IgD-negative memory B cell (primary cell): ENCODE results near the gene RAD54L2. TPM values are rescaled to one million over a fixed set of nuclear protein-coding genes. Genes with fewer than 3 reads are reported as not detected.
"Not testable (repeated sequence)": the region's sequence is repeated elsewhere in the genome, so short reads cannot be mapped to it uniquely, and the experiment has no call there.

Experiments used
- H3K27ac Mint-ChIP-seq, 3 donors: one replicate each; pipeline ENCODE4 v1.8.0; 2020 to 2022; ENCODE audit warnings: mild to moderate bottlenecking in 3 of 3, mixed read lengths in 3 of 3, moderate library complexity in 1 of 3
- H3K27me3 Mint-ChIP-seq: one replicate; pipeline ENCODE4 v1.8.0; 2021; ENCODE audit warnings: mixed read lengths
- H3K36me3 Mint-ChIP-seq: one replicate; pipeline ENCODE4 v1.8.0; 2020; ENCODE audit warnings: mild to moderate bottlenecking, mixed read lengths
- H3K4me1 Mint-ChIP-seq, 3 donors: one replicate each; pipeline ENCODE4 v1.8.0; 2020 to 2022; ENCODE audit warnings: mixed read lengths in 3 of 3, mild to moderate bottlenecking in 1 of 3
- H3K4me3 Mint-ChIP-seq, 4 donors: one replicate each; pipeline ENCODE4 v1.8.0; 2020 to 2022; ENCODE audit warnings: mild to moderate bottlenecking in 4 of 4, mixed read lengths in 4 of 4, moderate library complexity in 3 of 4
- H3K9me3 Mint-ChIP-seq, 3 donors: one replicate each; pipeline ENCODE4 v1.8.0; 2020 to 2021; ENCODE audit warnings: mixed read lengths in 3 of 3, mild to moderate bottlenecking in 1 of 3
- polyA plus RNA-seq: library from polyadenylated mRNA; unstranded; fragments of 300-500 nt; fragmentation: Illumina TruSeq; gene quantifications from one replicate; pipeline ENCODE4 v1.2.3, GENCODE V29; 2021

Gene RAD54L2
- polyA plus RNA-seq, 1 donor from 2014 or later: 15.0 TPM

DNA sequence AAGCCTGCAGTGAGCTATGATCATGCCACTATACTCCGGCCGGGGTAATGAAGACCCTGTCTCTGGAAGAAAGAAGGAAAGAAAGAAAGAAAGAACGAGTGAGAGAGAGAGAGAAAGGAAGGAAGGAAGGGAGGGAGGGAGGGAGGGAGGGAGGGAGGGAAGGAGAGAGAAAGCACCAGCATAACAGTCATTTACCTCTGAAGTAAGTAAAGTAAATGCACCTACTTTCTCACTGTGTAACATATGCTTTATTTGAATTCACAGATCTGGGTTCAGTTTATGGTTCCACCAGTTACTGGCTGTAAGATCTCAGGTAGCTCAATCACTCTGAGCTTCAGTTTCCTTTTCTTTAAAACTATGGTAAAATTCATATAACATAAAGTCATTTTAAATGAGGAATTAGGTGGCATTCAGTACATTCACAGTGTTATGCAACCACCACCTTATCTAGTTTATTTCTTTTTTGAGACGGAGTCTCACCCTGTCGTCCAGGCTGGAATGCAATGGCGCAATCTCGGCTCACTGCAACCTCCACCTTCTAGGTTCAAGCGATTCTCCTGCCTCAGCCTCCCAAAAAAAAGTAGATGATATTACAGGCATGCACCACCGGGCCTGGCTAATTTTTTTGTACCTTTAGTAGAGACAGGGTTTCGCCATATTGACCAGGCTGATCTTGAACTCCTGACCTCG lies 16.1 kb upstream of the RAD54L2 start:
- peaks cover 11 to 14% (median 13%) of the 10 kb centered on the region in 3 donors for H3K4me1 Mint-ChIP-seq
- peak overlapping the region in 2 of 4 donors; percentile 12 to 61 for H3K4me3 Mint-ChIP-seq
- H3K27me3 Mint-ChIP-seq: peaks cover 10% of the 10 kb centered on the region
- H3K36me3 Mint-ChIP-seq: peaks cover 3% of the 10 kb centered on the region
- H3K9me3 Mint-ChIP-seq: no peaks in the 10 kb centered on the region
- H3K27ac Mint-ChIP-seq: peak overlapping the region in 2 of 3 donors; percentile 3 to 10

DNA sequence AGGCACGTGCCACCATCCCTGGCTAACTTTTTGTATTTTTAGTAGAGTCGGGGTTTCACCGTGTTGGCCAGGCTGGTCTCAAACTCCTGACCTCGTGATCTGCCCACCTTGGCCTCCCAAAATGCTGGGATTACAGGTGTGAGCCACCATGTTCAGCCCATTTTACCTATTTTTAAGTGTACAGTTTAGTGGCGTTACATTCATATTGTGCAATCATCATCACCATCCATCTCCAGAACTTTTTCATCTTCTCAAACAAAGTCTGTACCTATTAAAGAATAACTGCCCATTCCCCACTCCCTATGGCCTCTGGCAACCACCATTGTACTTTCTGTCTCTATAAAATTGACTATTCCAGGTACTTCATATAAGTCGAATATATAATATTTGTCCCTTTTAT lies 13.6 kb upstream of the RAD54L2 start:
- not testable (repeated sequence) for H3K4me3 Mint-ChIP-seq, H3K9me3 Mint-ChIP-seq, H3K27me3 Mint-ChIP-seq, H3K27ac Mint-ChIP-seq, H3K36me3 Mint-ChIP-seq
- peaks cover 11 to 14% (median 13%) of the 10 kb centered on the region in 3 donors for H3K4me1 Mint-ChIP-seq

DNA sequence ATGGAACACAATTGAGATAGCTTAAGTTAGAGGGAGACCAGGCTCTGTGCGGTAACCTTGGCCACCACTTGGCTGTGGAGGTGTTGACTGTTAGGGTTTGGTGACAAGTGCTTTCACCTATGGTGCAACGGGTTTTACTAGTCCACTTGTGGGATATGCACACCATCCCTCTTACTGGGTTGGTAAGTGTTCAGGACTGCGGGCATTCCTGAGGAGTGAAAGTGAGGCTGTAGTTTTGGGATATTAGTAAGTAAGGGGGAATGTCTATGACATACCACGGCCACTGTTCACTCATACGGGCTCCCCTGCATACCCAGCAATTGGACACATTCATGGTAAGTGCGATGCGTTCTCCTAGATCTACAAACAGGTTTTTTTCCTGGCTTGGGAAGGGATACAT lies 8.0 kb upstream of the RAD54L2 start:
- Mint-ChIP-seq H3K27ac (no peak overlapping the region), H3K4me3 (no peak overlapping the region), H3K36me3 (peaks cover 1% of the 10 kb centered on the region), H3K27me3 (peaks cover 18% of the 10 kb centered on the region), H3K9me3 (peaks cover 0 to 1% (median 0%) of the 10 kb centered on the region in 3 donors), H3K4me1 (peaks cover 0 to 2% (median 0%) of the 10 kb centered on the region in 3 donors)

DNA sequence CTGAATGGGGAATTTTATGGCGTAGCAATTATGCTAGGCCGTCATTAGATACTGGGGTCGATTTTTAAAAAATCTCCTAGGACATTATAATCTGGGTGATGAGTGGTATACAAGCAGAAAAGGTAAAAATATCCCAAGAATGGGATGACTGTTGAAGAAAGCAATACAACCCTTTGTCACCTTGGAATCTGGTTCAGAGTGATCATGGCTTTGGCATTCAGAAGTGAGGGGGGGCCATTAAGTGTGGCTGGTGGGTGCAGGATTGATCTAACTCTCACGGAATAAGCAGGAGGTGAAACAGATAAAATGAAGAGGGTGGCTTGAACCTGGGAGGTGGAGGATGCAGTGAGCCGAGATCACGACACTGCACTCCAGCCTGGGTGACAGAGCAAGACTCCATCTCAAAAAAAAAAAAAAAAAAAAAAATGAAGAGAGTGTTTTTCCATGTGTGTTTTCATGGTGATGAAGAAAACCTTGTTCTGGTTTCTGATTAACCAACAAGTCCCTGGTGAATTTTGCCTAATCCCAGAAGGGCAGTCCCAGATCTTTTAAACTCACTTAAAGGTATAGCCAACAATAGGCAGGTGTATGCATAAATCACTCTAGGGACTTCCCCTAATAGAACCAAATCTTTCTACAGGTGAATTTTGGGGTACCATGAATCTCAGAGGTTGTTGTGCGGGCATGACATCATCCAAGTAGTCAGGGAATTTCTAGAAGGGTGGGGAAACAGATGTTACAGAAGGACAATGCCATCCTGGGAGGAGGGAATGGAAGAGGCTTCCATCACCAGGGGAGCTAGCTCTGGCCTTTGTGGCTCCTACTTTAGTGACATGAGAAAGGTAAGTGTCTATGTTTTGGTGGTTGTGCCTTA lies 3.1 kb upstream of the RAD54L2 start:
- Mint-ChIP-seq H3K9me3 (no peaks in the 10 kb centered on the region), H3K36me3 (peaks cover 2% of the 10 kb centered on the region), H3K27ac (no peak overlapping the region), H3K4me1 (peaks cover 14 to 23% (median 19%) of the 10 kb centered on the region in 3 donors), H3K27me3 (peaks cover 11% of the 10 kb centered on the region), H3K4me3 (peak overlapping the region in 1 of 4 donors; percentile 84)

DNA sequence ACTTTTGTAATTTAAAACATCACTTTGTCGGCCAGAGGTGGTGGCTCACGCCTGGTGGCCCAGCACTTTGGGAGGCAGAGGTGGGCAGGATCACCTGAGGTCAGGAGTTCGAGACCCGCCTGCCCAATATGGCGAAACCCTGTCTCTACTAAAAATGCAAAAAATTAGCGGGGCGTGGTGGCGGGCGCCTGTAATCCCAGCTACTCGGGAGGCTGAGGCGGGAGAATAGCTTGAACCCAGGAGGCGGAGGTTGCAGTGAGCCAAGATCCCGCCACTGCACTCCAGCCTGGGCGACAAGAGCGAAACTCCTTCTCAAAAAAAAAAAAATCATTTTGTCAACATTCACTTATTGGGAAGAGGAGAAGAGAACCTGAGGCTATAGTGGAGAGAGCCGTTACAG lies 888 bp upstream of the RAD54L2 start:
- not testable (repeated sequence) for H3K27me3 Mint-ChIP-seq, H3K9me3 Mint-ChIP-seq, H3K36me3 Mint-ChIP-seq
- Mint-ChIP-seq H3K27ac (peak overlapping the region in 2 of 3 donors; percentile 31 to 33), H3K4me3 (peak overlapping the region; percentile 84 to 97 (median 90)), H3K4me1 (peaks cover 24 to 28% (median 28%) of the 10 kb centered on the region in 3 donors)

DNA sequence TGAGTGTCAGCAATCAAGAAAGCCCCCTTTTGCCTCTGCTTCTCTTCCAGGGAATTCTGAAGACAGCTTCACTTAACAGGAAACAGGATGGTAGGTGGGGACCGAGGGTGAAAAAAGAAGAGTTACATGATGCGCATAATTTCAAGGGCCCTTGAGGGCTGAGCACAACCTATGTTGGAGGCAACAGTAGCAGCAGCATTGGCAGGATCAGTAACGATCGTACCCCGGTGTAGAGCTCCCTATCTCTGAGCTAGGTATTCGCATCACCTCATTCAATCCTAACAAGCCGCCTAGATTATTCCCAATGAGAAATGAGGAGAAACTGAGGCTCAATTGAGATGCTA lies 432 bp upstream of the RAD54L2 start:
- peak overlapping the region; percentile 33 to 93 (median 67) for H3K27ac Mint-ChIP-seq

DNA sequence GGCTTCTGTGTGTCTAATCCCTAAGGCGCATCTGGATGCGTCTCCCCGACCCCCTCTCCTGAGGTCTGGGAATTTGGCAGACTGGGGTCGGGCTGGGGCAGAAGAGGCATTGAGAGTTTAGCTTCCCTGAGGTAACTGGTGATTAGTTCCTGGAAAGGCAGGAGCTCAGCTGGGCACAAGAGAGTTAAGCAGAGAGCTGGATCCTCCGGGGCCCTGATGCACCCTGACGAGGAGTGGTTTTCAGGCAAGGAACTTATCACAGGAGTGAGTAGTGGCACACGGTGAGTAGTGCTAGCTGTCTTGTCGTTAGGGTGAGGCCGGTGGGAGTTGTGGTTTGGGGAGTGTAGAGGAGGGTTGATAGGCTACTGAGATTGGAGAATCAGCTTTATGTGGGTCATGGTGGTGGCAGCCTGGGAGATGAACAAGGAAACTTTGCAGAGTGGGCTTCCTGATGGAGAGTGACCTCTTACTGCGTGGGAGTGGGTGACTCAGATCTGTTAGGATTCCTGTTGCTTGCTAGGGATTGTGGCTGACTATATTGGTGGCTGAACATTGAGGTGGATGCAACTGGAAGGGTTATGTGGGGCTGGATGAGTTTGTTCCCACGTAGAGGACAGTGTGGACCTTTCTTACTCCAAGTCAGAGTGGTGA lies 897 bp downstream of the RAD54L2 start:
- H3K27me3 Mint-ChIP-seq: no peaks in the 10 kb centered on the region
- peak overlapping the region; percentile 86 to 97 (median 94) for H3K4me3 Mint-ChIP-seq
- peaks cover 5% of the 10 kb centered on the region for H3K36me3 Mint-ChIP-seq
- no peaks in the 10 kb centered on the region for H3K9me3 Mint-ChIP-seq
- H3K27ac Mint-ChIP-seq: peak overlapping the region; percentile 68 to 97 (median 84)
- peaks cover 28 to 31% (median 28%) of the 10 kb centered on the region in 3 donors for H3K4me1 Mint-ChIP-seq

More for the DNA sequence above, 432 bp upstream of the RAD54L2 start:
- H3K4me1 Mint-ChIP-seq: peaks cover 24 to 28% (median 28%) of the 10 kb centered on the region in 3 donors
- H3K9me3 Mint-ChIP-seq: no peaks in the 10 kb centered on the region
- peaks cover 4% of the 10 kb centered on the region for H3K36me3 Mint-ChIP-seq
- no peaks in the 10 kb centered on the region for H3K27me3 Mint-ChIP-seq
- peak overlapping the region; percentile 84 to 97 (median 90) for H3K4me3 Mint-ChIP-seq

DNA sequence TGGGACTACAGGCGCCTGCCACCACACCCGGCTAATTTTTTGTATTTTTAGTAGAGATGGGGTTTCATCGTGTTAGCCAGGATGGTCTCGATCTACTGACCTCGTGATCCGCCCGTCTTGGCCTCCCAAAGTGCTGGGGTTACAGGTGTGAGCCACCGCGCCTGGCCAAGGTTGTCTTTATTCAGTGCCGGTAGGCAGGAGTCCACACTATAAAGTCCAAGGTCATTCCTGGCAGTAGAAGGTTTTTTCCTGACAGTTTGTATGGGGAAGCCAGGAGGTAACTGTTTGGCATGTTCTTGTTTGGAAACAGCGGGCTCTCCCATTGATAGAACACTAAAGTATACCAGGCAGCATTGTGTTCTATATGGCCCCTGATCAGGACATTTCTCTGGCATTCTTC lies 4.1 kb downstream of the RAD54L2 start:
- H3K4me3 Mint-ChIP-seq, H3K27ac Mint-ChIP-seq, H3K27me3 Mint-ChIP-seq, H3K9me3 Mint-ChIP-seq, H3K36me3 Mint-ChIP-seq: not testable (repeated sequence)
- H3K4me1 Mint-ChIP-seq: peaks cover 25 to 28% (median 25%) of the 10 kb centered on the region in 3 donors

DNA sequence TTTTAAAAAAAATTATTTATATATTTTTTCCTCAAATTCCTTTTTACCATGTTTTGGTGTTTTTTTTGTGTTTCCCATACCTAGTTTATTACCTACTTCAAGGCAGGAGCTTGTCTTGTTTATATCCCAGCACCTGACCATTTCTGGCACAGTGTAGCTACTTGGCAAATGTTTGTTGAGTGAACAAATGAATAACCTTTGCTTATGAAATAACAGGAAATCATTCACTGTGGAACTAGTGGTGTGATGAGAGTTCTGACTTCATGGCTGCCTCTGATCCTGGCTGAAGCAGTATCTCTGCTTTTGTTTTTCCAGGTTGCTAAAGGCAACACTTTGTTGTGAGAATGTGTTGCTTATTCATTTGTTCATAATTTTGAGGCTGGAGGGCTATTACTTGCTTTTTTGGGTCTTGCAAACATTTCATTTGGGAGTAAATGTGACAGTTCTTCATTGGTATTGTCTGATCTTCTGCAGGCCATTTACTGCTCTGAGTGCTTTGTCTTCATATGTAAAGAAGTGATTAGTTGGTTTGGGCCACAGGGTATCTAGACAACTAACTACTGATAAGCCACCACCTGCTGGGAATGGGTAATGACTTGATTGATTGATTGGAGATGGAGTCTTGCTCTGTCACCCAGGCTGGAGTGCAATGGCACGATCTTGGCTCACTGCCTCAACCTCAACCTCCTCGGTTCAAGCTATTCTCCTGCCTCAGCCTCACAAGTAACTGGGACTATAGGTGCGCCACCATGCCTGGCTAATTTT lies 5.7 kb downstream of the RAD54L2 start:
- Mint-ChIP-seq H3K36me3 (peaks cover 4% of the 10 kb centered on the region), H3K27ac (peak overlapping the region in 2 of 3 donors; percentile 56 to 71), H3K4me1 (peaks cover 20 to 26% (median 21%) of the 10 kb centered on the region in 3 donors), H3K27me3 (no peaks in the 10 kb centered on the region), H3K9me3 (no peaks in the 10 kb centered on the region), H3K4me3 (peak overlapping the region in 1 of 4 donors; percentile 74)

DNA sequence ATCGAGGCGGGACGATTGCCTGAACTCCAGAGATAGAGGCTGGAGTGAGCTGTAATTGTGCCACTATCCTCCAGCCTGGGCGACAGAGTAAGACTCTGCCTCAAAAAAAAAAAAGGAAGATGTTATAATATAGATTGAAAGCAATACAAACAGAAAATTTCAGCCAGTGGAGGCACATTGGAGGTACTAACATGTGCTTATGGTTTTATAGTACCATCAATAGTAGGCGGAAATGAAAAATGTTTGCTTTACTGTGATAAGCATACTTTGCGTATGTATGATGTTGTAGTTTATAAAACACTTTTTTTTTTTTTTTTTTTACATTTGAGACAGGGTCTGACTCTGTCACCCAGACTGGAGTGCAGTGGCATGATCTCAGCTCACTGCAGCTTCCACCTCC lies 8.8 kb downstream of the RAD54L2 start:
- peaks cover 0 to 4% (median 3%) of the 10 kb centered on the region in 3 donors for H3K4me1 Mint-ChIP-seq
- H3K36me3 Mint-ChIP-seq: peaks cover 3% of the 10 kb centered on the region
- no peak overlapping the region for H3K4me3 Mint-ChIP-seq

DNA sequence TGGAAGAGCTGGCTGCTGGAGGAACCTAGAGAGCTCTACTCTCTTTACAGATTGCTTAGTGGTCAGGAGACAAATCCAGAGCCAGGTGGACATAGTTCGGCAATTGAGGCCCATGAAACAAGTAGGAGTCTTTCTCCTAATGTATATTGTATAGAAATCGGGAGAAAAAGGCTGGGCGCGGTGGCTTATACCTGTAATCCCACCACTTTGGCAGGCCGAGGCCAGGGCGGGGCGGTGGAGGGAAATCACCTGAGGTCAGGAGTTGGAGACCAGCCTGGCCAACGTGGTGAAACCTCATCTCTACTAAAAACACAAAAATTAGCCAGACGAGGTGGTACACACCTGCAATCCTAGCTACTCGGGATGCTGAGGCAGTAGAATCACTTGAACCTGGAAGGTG lies 10.8 kb downstream of the RAD54L2 start:
- H3K4me1 Mint-ChIP-seq: no peaks in the 10 kb centered on the region
- peaks cover 1% of the 10 kb centered on the region for H3K36me3 Mint-ChIP-seq
- H3K9me3 Mint-ChIP-seq: no peaks in the 10 kb centered on the region
- H3K27me3 Mint-ChIP-seq: no peaks in the 10 kb centered on the region
- H3K4me3 Mint-ChIP-seq: no peak overlapping the region
- H3K27ac Mint-ChIP-seq: no peak overlapping the region

More for the DNA sequence above, 8.8 kb downstream of the RAD54L2 start:
- H3K27me3 Mint-ChIP-seq: no peaks in the 10 kb centered on the region
- no peaks in the 10 kb centered on the region for H3K9me3 Mint-ChIP-seq
- no peak overlapping the region for H3K27ac Mint-ChIP-seq

DNA sequence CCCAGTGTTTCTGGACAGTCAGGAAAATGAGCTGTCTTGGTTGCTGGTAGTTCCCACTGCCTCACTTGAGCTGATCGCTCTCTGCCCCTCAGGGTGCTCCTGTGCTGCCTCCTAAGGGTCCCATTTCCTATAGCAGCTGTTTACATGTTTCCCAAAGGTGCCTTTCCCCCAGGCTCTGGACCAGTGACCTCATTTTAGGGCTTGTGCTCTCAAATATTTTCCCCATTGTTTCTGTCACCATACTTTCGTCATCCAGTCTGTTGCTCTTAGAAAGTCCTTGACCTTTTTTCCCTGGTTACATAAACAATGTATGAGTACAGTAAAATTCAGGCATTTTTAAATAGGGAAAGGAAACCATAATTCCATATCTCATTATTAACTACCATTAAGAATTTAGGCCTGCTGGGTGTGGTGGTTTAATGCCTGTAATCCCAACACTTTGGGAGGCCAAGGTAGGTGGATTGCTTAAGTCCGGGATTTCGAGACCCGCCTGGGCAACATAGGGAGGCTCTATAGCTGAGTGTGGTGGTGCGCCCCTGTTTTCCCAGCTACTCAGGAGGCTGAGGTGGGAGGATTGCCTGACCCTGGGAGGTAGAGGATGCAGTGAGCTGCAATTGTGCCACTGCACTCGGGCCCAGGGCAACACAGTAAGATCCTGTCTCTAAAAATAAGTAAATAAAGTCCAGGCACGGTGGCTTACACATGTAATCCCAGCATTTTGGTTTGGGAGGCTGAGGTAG lies 11.7 kb downstream of the RAD54L2 start:
- no peaks in the 10 kb centered on the region for H3K9me3 Mint-ChIP-seq
- H3K27me3 Mint-ChIP-seq: no peaks in the 10 kb centered on the region
- H3K4me1 Mint-ChIP-seq: no peaks in the 10 kb centered on the region
- H3K4me3 Mint-ChIP-seq: peak overlapping the region in 1 of 4 donors; percentile 33
- peak overlapping the region in 1 of 3 donors; percentile 32 for H3K27ac Mint-ChIP-seq
- peaks cover 2% of the 10 kb centered on the region for H3K36me3 Mint-ChIP-seq

DNA sequence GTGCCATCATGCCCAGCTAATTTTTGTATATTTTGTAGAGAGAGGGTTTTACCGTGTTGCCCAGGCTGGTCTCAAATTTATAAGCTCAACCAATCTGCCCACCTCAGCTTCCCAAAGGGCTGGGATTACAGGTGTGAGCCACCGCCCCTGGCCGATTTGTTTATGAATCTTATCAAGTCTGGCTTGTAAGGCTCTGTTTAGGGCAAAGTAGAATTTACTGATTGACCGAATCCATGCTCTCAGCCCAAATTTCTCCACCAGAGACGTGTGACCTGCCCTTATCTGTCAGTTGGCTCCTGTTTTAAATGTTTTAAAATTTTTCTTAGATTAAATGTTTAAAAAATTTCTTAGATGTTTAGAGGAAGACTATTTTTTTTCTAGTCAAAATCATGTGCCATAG lies 19.5 kb downstream of the RAD54L2 start:
- Mint-ChIP-seq H3K9me3 (no peaks in the 10 kb centered on the region), H3K4me1 (peaks cover 4 to 6% (median 5%) of the 10 kb centered on the region in 3 donors), H3K4me3 (no peak overlapping the region), H3K36me3 (peaks cover 9% of the 10 kb centered on the region), H3K27ac (no peak overlapping the region), H3K27me3 (no peaks in the 10 kb centered on the region)

DNA sequence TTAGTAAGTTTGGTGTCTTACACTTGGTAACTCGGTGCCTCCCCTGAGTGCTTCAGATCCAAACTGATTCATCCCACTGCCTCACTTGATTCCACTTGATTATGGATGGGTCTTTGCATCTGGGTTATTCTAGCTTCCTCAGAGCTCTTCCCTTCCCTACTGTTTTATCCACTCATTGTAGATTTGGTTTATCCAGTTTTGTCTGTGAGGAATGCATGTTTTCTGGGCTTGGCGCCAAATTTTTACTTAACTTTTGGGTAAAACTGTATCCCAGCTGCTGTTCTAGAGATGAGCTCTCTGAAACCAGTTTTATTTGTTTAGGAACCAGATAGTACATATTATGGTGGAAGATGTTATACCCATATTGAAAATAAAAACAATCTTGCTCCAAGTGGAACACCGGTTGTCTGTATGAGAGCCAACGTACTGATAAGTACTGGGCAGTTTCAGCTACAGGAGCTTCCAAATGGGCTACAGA lies 20.9 kb downstream of the RAD54L2 start:
- Mint-ChIP-seq H3K9me3 (no peaks in the 10 kb centered on the region), H3K4me3 (no peak overlapping the region), H3K4me1 (peaks cover 4 to 13% (median 8%) of the 10 kb centered on the region in 3 donors), H3K27me3 (no peaks in the 10 kb centered on the region), H3K27ac (no peak overlapping the region), H3K36me3 (peaks cover 9% of the 10 kb centered on the region)
